ENCODE results near the gene PSMA7.

- TF ChIP-seq CTCF (IDR thresholded peaks at IDR 0.05) (no peak), POLR2A (IDR thresholded peaks at IDR 0.05) (no peak)
Observed at GRCh38 chr20:62179162-62179504, 35.9 kb upstream of the PSMA7 start.

Measured in Peyer's patch (tissue), 4 donors.